Measurements from ENCODE around the gene IRGC. TPM values are rescaled to one million over a fixed set of nuclear protein-coding genes. Genes with fewer than 3 reads are reported as not detected.

Gene IRGC
- polyA plus RNA-seq, 1 donor from 2014 or later = 0.51 TPM

DNA sequence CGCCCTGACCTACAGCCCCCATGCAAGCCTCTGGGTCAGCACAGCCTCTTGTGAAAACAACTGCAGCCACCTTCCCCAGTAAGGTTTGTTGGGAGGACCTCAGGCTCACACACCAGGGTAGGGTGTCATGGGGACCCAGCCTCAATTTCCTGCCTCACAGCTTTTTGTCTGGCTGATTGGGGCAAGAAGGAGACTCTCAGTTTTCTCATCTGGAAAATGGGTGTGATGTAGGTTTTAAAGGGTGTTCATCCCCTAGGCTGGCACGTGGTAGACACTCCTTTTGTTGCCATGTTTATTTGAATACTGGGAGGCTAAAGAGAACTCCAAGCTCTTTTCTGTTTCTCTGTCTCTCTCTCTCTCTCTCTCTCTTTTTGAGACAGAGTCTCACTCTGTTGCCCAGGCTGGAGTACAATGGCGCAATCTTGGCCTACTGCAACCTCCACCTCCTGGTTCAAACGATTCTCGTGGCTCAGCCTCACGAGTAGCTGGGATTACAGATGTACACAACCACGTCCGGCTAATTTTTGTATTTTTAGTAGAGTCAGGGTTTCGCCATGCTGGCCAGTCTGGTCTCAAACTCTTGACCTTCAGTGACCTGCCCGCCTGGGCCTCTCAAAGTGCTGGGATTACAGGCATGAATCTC, 27.7 kb upstream of the IRGC start:
- no peak overlapping the region for H3K4me3 ChIP-seq (ENCODE audit: low read length)
- H3K4me2 ChIP-seq (ENCODE audit: low read length) = no peak overlapping the region
- no peaks in the 10 kb centered on the region for H4K20me1 ChIP-seq (ENCODE audit: insufficient read depth)
- no peaks in the 10 kb centered on the region for H3K9me2 ChIP-seq (ENCODE audit: insufficient read depth, low read length)
- no peak overlapping the region for H2AFZ ChIP-seq (ENCODE audit: low read depth, low read length)
- peaks cover 9% of the 10 kb centered on the region for H3K9me3 ChIP-seq (ENCODE audit: low read length)
- H3K79me2 ChIP-seq (replicated peaks; ENCODE audit: insufficient read depth, low read length) = no peaks in the 10 kb centered on the region
- no peaks in the 10 kb centered on the region for H3F3A ChIP-seq (ENCODE audit: insufficient read depth, low read length, poor library complexity, severe bottlenecking)
- no peak overlapping the region for H3K9ac ChIP-seq (ENCODE audit: low read length)
- no peaks in the 10 kb centered on the region for H3K36me3 ChIP-seq (ENCODE audit: insufficient read depth, low read length)
- no peaks in the 10 kb centered on the region for H3K27me3 ChIP-seq (ENCODE audit: insufficient read depth, low read depth, low read length)
- TF ChIP-seq, protein P1, sequence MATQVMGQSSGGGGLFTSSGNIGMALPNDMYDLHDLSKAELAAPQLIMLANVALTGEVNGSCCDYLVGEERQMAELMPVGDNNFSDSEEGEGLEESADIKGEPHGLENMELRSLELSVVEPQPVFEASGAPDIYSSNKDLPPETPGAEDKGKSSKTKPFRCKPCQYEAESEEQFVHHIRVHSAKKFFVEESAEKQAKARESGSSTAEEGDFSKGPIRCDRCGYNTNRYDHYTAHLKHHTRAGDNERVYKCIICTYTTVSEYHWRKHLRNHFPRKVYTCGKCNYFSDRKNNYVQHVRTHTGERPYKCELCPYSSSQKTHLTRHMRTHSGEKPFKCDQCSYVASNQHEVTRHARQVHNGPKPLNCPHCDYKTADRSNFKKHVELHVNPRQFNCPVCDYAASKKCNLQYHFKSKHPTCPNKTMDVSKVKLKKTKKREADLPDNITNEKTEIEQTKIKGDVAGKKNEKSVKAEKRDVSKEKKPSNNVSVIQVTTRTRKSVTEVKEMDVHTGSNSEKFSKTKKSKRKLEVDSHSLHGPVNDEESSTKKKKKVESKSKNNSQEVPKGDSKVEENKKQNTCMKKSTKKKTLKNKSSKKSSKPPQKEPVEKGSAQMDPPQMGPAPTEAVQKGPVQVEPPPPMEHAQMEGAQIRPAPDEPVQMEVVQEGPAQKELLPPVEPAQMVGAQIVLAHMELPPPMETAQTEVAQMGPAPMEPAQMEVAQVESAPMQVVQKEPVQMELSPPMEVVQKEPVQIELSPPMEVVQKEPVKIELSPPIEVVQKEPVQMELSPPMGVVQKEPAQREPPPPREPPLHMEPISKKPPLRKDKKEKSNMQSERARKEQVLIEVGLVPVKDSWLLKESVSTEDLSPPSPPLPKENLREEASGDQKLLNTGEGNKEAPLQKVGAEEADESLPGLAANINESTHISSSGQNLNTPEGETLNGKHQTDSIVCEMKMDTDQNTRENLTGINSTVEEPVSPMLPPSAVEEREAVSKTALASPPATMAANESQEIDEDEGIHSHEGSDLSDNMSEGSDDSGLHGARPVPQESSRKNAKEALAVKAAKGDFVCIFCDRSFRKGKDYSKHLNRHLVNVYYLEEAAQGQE (IDR thresholded peaks at IDR 0.05; ENCODE audit: borderline replicate concordance) = no peak
- TF ChIP-seq MXI1 (conservative IDR thresholded peaks at IDR 0.05; ENCODE audit: poor library complexity, severe bottlenecking) (no peak), EZH2 (IDR thresholded peaks at IDR 0.05; ENCODE audit: borderline replicate concordance, insufficient read depth, low read length, poor library complexity, severe bottlenecking) (no peak), RAD21 (conservative IDR thresholded peaks at IDR 0.05) (no peak), TAF1 (IDR thresholded peaks at IDR 0.05; ENCODE audit: low read depth) (no peak), POLR2AphosphoS5 (IDR thresholded peaks at IDR 0.05) (no peak), SMC3 (conservative IDR thresholded peaks at IDR 0.05; ENCODE audit: poor library complexity) (no peak), EP300 (conservative IDR thresholded peaks at IDR 0.05; ENCODE audit: poor library complexity, severe bottlenecking) (no peak)
- TF ChIP-seq, protein P2, sequence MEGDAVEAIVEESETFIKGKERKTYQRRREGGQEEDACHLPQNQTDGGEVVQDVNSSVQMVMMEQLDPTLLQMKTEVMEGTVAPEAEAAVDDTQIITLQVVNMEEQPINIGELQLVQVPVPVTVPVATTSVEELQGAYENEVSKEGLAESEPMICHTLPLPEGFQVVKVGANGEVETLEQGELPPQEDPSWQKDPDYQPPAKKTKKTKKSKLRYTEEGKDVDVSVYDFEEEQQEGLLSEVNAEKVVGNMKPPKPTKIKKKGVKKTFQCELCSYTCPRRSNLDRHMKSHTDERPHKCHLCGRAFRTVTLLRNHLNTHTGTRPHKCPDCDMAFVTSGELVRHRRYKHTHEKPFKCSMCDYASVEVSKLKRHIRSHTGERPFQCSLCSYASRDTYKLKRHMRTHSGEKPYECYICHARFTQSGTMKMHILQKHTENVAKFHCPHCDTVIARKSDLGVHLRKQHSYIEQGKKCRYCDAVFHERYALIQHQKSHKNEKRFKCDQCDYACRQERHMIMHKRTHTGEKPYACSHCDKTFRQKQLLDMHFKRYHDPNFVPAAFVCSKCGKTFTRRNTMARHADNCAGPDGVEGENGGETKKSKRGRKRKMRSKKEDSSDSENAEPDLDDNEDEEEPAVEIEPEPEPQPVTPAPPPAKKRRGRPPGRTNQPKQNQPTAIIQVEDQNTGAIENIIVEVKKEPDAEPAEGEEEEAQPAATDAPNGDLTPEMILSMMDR (IDR thresholded peaks at IDR 0.05; ENCODE audit: poor library complexity, severe bottlenecking) = no peak
- H3K27ac ChIP-seq (ENCODE audit: low read length) = no peak overlapping the region

DNA sequence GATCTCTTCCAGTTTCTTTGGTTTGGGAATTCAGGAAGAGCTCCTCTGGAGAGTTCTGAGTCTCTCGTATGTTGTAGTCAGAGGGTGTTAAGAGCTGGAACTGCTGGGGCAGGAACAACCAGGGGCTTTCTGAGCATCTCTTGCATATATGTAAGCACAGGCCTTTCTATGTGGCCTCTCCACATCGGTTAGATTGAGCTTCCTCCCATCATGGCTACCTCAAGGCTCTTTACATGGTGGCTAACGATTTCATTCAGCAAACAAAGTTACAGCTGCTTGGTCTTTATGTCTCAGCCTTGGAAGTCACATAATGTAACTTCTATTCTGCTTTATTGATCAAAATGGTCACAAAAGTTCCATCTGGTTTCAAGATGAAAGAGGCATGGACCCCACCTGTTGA, 25.4 kb upstream of the IRGC start:
- no peaks in the 10 kb centered on the region for H3F3A ChIP-seq (ENCODE audit: insufficient read depth, low read length, poor library complexity, severe bottlenecking)
- H3K4me3 ChIP-seq (ENCODE audit: low read length) = no peak overlapping the region
- H3K9me2 ChIP-seq (ENCODE audit: insufficient read depth, low read length) = no peaks in the 10 kb centered on the region
- H3K4me2 ChIP-seq (ENCODE audit: low read length) = no peak overlapping the region
- no peak overlapping the region for H3K9ac ChIP-seq (ENCODE audit: low read length)
- H3K27me3 ChIP-seq (ENCODE audit: insufficient read depth, low read depth, low read length) = no peaks in the 10 kb centered on the region
- no peak overlapping the region for H3K27ac ChIP-seq (ENCODE audit: low read length)
- no peaks in the 10 kb centered on the region for H3K79me2 ChIP-seq (replicated peaks; ENCODE audit: insufficient read depth, low read length)
- no peaks in the 10 kb centered on the region for H4K20me1 ChIP-seq (ENCODE audit: insufficient read depth)
- no peaks in the 10 kb centered on the region for H3K36me3 ChIP-seq (ENCODE audit: insufficient read depth, low read length)
- peaks cover 9% of the 10 kb centered on the region for H3K9me3 ChIP-seq (ENCODE audit: low read length)
- TF ChIP-seq EP300 (conservative IDR thresholded peaks at IDR 0.05; ENCODE audit: poor library complexity, severe bottlenecking) (no peak), TAF1 (IDR thresholded peaks at IDR 0.05; ENCODE audit: low read depth) (no peak), POLR2AphosphoS5 (IDR thresholded peaks at IDR 0.05) (no peak), MXI1 (conservative IDR thresholded peaks at IDR 0.05; ENCODE audit: poor library complexity, severe bottlenecking) (no peak), EZH2 (IDR thresholded peaks at IDR 0.05; ENCODE audit: borderline replicate concordance, insufficient read depth, low read length, poor library complexity, severe bottlenecking) (no peak), RAD21 (conservative IDR thresholded peaks at IDR 0.05) (no peak), SMC3 (conservative IDR thresholded peaks at IDR 0.05; ENCODE audit: poor library complexity) (no peak)
- TF ChIP-seq, protein P1 (IDR thresholded peaks at IDR 0.05; ENCODE audit: borderline replicate concordance) = no peak
- TF ChIP-seq, protein P2 (IDR thresholded peaks at IDR 0.05; ENCODE audit: poor library complexity, severe bottlenecking) = no peak
- H2AFZ ChIP-seq (ENCODE audit: low read depth, low read length) = no peak overlapping the region
